ENCODE results near the gene SYT8. TPM values are rescaled to one million over a fixed set of nuclear protein-coding genes. Genes with fewer than 3 reads are reported as not detected.
A peak's percentile ranks its signal among the peaks of the same experiment; 100 is the strongest.

The SYT8 gene
- polyA plus RNA-seq, 1 of the 3 experiments (the other 2 are of a cell fraction) = not detected

- H3K4me3 ChIP-seq (ENCODE audit: low read depth in 2 of 2, low read length in 1 of 2) = no peak overlapping the region; a peak in 1 of 4 replicates
- H3K79me2 ChIP-seq (ENCODE audit: insufficient read depth) = no peaks in the 10 kb centered on the region
- H3K4me2 ChIP-seq = peak overlapping the region; percentile 60; the same call in 1 of the 2 replicates
- H3K36me3 ChIP-seq (replicated peaks in 1 of 2; ENCODE audit: control insufficient read depth in 1 of 2, insufficient read depth in 2 of 2, low read length in 1 of 2) = no peaks in the 10 kb centered on the region
- H3K27ac ChIP-seq (ENCODE audit: low read depth in 2 of 2, low read length in 1 of 2) = peak overlapping the region; percentile 28 to 78; a peak in 2 of 4 replicates
- H3K9me3 ChIP-seq = no peaks in the 10 kb centered on the region
- no peaks in the 10 kb centered on the region for H3F3A ChIP-seq (replicated peaks; ENCODE audit: insufficient read depth)
- peaks cover 0 to 46% of the 10 kb centered on the region in 2 experiments; a peak in 2 of 4 replicates for H3K4me1 ChIP-seq (ENCODE audit: control insufficient read depth in 1 of 2, insufficient read depth in 2 of 2, low read depth in 1 of 2, low read length in 1 of 2)
- 30% methylated on average over 7 of the region's 26 CpGs for WGBS (ENCODE audit: low lambda C conversion rate)
- H2AFZ ChIP-seq (ENCODE audit: low read depth) = no peak overlapping the region
- no peaks in the 10 kb centered on the region for H4K20me1 ChIP-seq (ENCODE audit: insufficient read depth)
- peak; percentile 86 for DNase-seq
- H3K27me3 ChIP-seq (ENCODE audit: insufficient read depth) = no peaks in the 10 kb centered on the region
- ChIA-PET CTCF (interaction anchor here (0.8 to 5.2 kb wide), 32 partner anchors 10 to 287 kb away, joined by 3 to 49 read pairs (median 4); partner anchors contain the start of genes CTSD, H19, SYT8 and TNNI2), POLR2A (interaction anchor here (0.6 to 2.4 kb wide), 7 partner anchors 28 to 121 kb away, joined by 4 to 11 read pairs (median 6); partner anchors contain the start of genes H19 and SYT8)
- H3K9ac ChIP-seq = no peak overlapping the region
- TF ChIP-seq RCOR1 (IDR thresholded peaks at IDR 0.05; ENCODE audit: low read length) (no peak), FOSL2 (IDR thresholded peaks at IDR 0.05; ENCODE audit: borderline replicate concordance, low read depth) (no peak), TAF1 (IDR thresholded peaks at IDR 0.05; ENCODE audit: borderline replicate concordance, low read depth, low read length) (no peak), FOXJ3 (CRISPR knock-in tag; IDR thresholded peaks at IDR 0.05) (peak; percentile 38; the same call in 1 of the 2 replicates), GATA2 (CRISPR knock-in tag; IDR thresholded peaks at IDR 0.05) (no peak), JUND (IDR thresholded peaks at IDR 0.05) (no peak), NRF1 (IDR thresholded peaks at IDR 0.05; ENCODE audit: low read depth, low read length) (no peak), FOXM1 (IDR thresholded peaks at IDR 0.05; ENCODE audit: low read depth) (no peak), TEAD4 (IDR thresholded peaks at IDR 0.05; ENCODE audit: borderline replicate concordance, insufficient read depth) (no peak), PBX3 (IDR thresholded peaks at IDR 0.05) (no peak), USF2 (IDR thresholded peaks at IDR 0.05; ENCODE audit: borderline replicate concordance, low read depth, low read length) (no peak), TCF12 (IDR thresholded peaks at IDR 0.05) (no peak), MEF2A (IDR thresholded peaks at IDR 0.05; ENCODE audit: borderline replicate concordance, low read depth) (no peak), POLR2AphosphoS5 (IDR thresholded peaks at IDR 0.05; ENCODE audit: low read depth, low read length) (no peak), SMC3 (IDR thresholded peaks at IDR 0.05; ENCODE audit: low read depth, low read length) (no peak), CHD2 (IDR thresholded peaks at IDR 0.05; ENCODE audit: low read length, partially characterized antibody) (peak; percentile 25), EP300 (IDR thresholded peaks at IDR 0.05; ENCODE audit: borderline replicate concordance in 1 of 2, low read depth in 1 of 2, low read length in 1 of 2) (no peak; a peak in 1 of 4 replicates), USF1 (IDR thresholded peaks at IDR 0.05; ENCODE audit: borderline replicate concordance, low read depth) (no peak), CTCF (IDR thresholded peaks at IDR 0.05) (peak; percentile 51), MXI1 (IDR thresholded peaks at IDR 0.05; ENCODE audit: low read depth, low read length) (no peak), RXRA (IDR thresholded peaks at IDR 0.05; ENCODE audit: borderline replicate concordance, low read depth) (no peak), NFIC (IDR thresholded peaks at IDR 0.05; ENCODE audit: borderline replicate concordance) (no peak; the same call in 1 of the 2 replicates)
- TF ChIP-seq, protein P1, sequence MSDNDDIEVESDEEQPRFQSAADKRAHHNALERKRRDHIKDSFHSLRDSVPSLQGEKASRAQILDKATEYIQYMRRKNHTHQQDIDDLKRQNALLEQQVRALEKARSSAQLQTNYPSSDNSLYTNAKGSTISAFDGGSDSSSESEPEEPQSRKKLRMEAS (IDR thresholded peaks at IDR 0.05; ENCODE audit: low read depth) = no peak
- TF ChIP-seq, protein P2, sequence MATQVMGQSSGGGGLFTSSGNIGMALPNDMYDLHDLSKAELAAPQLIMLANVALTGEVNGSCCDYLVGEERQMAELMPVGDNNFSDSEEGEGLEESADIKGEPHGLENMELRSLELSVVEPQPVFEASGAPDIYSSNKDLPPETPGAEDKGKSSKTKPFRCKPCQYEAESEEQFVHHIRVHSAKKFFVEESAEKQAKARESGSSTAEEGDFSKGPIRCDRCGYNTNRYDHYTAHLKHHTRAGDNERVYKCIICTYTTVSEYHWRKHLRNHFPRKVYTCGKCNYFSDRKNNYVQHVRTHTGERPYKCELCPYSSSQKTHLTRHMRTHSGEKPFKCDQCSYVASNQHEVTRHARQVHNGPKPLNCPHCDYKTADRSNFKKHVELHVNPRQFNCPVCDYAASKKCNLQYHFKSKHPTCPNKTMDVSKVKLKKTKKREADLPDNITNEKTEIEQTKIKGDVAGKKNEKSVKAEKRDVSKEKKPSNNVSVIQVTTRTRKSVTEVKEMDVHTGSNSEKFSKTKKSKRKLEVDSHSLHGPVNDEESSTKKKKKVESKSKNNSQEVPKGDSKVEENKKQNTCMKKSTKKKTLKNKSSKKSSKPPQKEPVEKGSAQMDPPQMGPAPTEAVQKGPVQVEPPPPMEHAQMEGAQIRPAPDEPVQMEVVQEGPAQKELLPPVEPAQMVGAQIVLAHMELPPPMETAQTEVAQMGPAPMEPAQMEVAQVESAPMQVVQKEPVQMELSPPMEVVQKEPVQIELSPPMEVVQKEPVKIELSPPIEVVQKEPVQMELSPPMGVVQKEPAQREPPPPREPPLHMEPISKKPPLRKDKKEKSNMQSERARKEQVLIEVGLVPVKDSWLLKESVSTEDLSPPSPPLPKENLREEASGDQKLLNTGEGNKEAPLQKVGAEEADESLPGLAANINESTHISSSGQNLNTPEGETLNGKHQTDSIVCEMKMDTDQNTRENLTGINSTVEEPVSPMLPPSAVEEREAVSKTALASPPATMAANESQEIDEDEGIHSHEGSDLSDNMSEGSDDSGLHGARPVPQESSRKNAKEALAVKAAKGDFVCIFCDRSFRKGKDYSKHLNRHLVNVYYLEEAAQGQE (IDR thresholded peaks at IDR 0.05; ENCODE audit: low read depth, low read length) = no peak
- no peaks in the 10 kb centered on the region for H3K9me2 ChIP-seq
Measured at GRCh38 chr11:1876361-1877063, 41.7 kb downstream of the SYT8 start.
